22Rv1 (cell line): Measurements from ENCODE around the gene UNC45B.
"Not testable (repeated sequence)": the region's sequence is repeated elsewhere in the genome, so short reads cannot be mapped to it uniquely, and the experiment has no call there.

ENCODE experiments used
- H3K27ac ChIP-seq: fragments of 450-650 bp; 2 replicates; pipeline ENCODE4 v1.5.1; 2017
- CTCF ChIP-seq: fragments of 450-650 bp; IDR thresholded peaks from 2 replicates; pipeline ENCODE4 v1.5.1; 2017; ENCODE audit warnings: mild to moderate bottlenecking
- ZFX ChIP-seq: fragments of 450-650 bp; IDR thresholded peaks from 2 replicates; pipeline ENCODE4 v1.6.1; 2017; ENCODE audit warnings: antibody characterized with exemption, borderline replicate concordance

UNC45B gene

GRCh38 chr17:35176897-35177296, 29.3 kb downstream of the UNC45B start:
- no peak for TF ChIP-seq CTCF
- no peak for TF ChIP-seq ZFX
- H3K27ac ChIP-seq: no peak overlapping the region

GRCh38 chr17:35179379-35179778, 31.8 kb downstream of the UNC45B start:
- not testable (repeated sequence) for H3K27ac ChIP-seq

GRCh38 chr17:35183332-35183731, 35.7 kb downstream of the UNC45B start:
- no peak overlapping the region for H3K27ac ChIP-seq
- TF ChIP-seq ZFX (no peak), CTCF (no peak)

GRCh38 chr17:35184274-35184673, 36.7 kb downstream of the UNC45B start:
- no peak overlapping the region for H3K27ac ChIP-seq
- no peak for TF ChIP-seq ZFX

GRCh38 chr17:35185849-35186248, 38.2 kb downstream of the UNC45B start:
- TF ChIP-seq CTCF (no peak), ZFX (no peak)
- H3K27ac ChIP-seq: no peak overlapping the region

- H3K27ac ChIP-seq: no peak overlapping the region
- TF ChIP-seq CTCF (no peak), ZFX (no peak)
Observed at GRCh38 chr17:35187481-35187880, 39.9 kb downstream of the UNC45B start.

- TF ChIP-seq ZFX (no peak), CTCF (no peak)
- no peak overlapping the region for H3K27ac ChIP-seq
Observed at GRCh38 chr17:35188111-35188510, 40.5 kb downstream of the UNC45B start.

GRCh38 chr17:35189291-35189690, 41.7 kb downstream of the UNC45B start:
- no peak overlapping the region for H3K27ac ChIP-seq
- TF ChIP-seq ZFX (no peak), CTCF (no peak)
